Ectodermal cell (in vitro differentiated cells): ENCODE measurements around the gene PSMB11.
"Not testable (repeated sequence)": the region's sequence is repeated elsewhere in the genome, so short reads cannot be mapped to it uniquely, and the experiment has no call there.

Source experiments
- H3K27ac ChIP-seq: 2 replicates; pipeline ENCODE4 v1.7.0; 2013; ENCODE audit warnings: mild to moderate bottlenecking, low read depth, low read length; ENCODE audit not compliant: insufficient read depth, poor library complexity, severe bottlenecking
- H3K27me3 ChIP-seq: 2 replicates; pipeline ENCODE4 v1.7.0; 2013; ENCODE audit warnings: mild to moderate bottlenecking, low read length; ENCODE audit not compliant: insufficient read depth, control insufficient read depth, poor library complexity, severe bottlenecking
- H3K36me3 ChIP-seq: one replicate; pipeline ENCODE4 v1.7.0; 2013; ENCODE audit warnings: low read length; ENCODE audit not compliant: control insufficient read depth, insufficient read depth
- H3K4me1 ChIP-seq: one replicate; pipeline ENCODE4 v1.7.0; 2013; ENCODE audit warnings: low read length; ENCODE audit not compliant: control insufficient read depth, insufficient read depth
- H3K4me3 ChIP-seq: 2 replicates; pipeline ENCODE4 v1.7.0; 2013; ENCODE audit warnings: low read depth, low read length, control low read depth; ENCODE audit not compliant: insufficient read depth
- H3K9me3 ChIP-seq: 2 replicates; pipeline ENCODE4 v1.7.0; 2013; ENCODE audit warnings: mild to moderate bottlenecking, low read length, moderate library complexity; ENCODE audit not compliant: control insufficient read depth
- WGBS, 2 experiments: methylation state at CpG; one replicate each; pipeline ENCODE4 v1.1.7; 2013; ENCODE audit warnings: missing lambda C conversion rate in 2 of 2; 5-methylcytosine and 5-hydroxymethylcytosine counted together

PSMB11 gene

DNA sequence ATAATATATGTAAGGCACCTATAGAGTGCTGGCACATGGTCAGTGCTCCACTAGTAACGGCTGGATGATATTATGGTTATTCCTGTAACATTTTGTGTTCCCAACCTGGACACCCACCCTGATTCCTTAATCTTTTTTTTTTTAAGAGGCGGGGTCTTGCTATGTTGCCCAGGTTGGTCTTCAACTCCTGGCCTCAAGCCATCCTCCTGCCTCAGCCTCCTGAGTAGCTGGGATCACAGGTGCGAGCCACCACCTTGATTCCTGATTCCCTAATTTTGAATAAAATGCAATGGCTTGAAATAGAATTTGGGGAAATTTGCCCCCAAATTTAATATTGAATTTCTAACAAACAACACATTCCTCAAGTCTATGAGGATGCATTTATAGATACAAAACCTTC is 39.4 kb upstream of the PSMB11 start:
- Histone ChIP-seq H3K36me3 (no peaks in the 10 kb centered on the region), H3K4me1 (peaks cover 4% of the 10 kb centered on the region), H3K9me3 (no peaks in the 10 kb centered on the region), H3K27me3 (no peaks in the 10 kb centered on the region), H3K4me3 (no peak overlapping the region), H3K27ac (no peak overlapping the region)
- 91 to 98% methylated on average over 3 of the region's 3 CpGs for WGBS, 2 experiments

DNA sequence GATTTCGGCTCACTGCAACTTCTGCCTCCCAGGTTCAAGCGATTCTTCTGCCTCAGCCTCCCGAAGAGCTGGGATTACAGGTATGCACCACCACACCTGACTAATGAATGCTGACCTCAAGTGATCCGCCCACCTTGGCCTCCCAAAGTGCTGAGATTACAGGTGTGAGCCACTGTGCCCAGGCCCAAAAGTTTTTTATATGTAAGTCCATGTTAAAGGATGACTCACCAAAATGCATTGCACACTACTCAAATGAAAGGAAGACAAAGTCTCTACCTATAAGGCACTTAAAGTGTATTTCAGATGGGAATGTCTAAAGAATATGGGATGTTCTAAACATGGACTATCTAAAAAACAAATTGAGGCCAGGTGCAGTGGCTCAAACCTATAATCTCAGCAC is 37.7 kb upstream of the PSMB11 start:
- not testable (repeated sequence) for H3K27ac ChIP-seq, H3K4me3 ChIP-seq, H3K36me3 ChIP-seq, H3K27me3 ChIP-seq, H3K4me1 ChIP-seq, H3K9me3 ChIP-seq
- 94% methylated on average over 4 of the region's 4 CpGs for WGBS, 2 experiments

DNA sequence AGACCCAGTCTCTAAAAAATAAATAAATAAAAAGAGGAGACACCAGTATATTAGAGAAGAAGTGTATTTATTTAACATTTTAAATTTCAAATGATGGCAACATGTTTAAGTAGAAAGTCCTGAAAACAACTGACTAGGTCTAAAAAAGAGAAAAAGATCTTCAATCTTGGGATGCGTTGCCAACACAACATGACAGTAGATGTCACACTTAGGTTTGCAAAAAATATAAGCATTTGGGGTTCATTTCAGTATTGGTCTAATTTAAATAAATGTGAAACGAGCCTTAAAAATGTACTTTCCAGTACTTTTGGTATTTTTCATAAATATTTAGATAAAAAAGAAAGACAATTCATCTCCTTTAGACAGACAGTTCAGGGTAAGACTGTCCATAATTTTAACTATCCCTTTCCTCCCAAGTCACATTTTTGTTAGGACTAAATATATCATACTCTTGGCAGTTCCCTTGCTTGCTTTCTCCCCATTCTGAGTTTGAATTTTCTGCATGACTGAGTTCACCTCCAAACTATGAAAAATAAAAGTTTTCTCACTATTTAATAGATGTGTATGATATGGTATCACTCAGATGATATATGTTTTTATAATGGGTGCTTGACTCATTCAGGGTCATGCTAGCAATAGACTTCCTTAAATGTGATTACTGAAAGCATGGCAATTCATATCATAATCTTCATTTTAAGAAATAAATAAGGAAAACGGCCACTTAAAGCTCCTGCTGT is 36.4 kb upstream of the PSMB11 start:
- Histone ChIP-seq H3K9me3 (no peaks in the 10 kb centered on the region), H3K27me3 (no peaks in the 10 kb centered on the region), H3K4me3 (peak overlapping the region; percentile 49), H3K4me1 (peaks cover 4% of the 10 kb centered on the region), H3K36me3 (no peaks in the 10 kb centered on the region), H3K27ac (no peak overlapping the region)
- WGBS, 2 experiments = 87 to 91% methylated on average over 2 of the region's 3 CpGs

DNA sequence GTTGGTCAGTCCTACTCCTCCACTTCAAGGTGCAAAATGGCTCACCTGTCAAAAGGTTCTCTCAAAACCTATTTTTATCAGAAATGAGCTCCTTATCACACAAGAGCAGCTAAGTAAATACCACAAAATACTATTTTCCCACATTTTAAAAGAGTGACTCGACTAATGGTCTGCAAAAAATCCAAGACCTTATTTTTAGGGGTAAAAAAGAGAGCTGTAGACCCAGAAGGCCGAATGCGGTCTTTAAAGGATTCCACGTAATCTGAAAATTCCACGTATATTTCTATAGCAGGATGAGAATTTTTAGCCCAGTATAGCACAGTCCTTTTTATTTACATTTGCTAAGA is 35.9 kb upstream of the PSMB11 start:
- H3K4me3 ChIP-seq = peak overlapping the region; percentile 49
- peaks cover 4% of the 10 kb centered on the region for H3K4me1 ChIP-seq
- no peaks in the 10 kb centered on the region for H3K27me3 ChIP-seq
- WGBS, 2 experiments = 74 to 84% methylated on average over 5 of the region's 5 CpGs
- no peaks in the 10 kb centered on the region for H3K36me3 ChIP-seq
- H3K9me3 ChIP-seq = no peaks in the 10 kb centered on the region
- peak overlapping the region; percentile 91 for H3K27ac ChIP-seq

DNA sequence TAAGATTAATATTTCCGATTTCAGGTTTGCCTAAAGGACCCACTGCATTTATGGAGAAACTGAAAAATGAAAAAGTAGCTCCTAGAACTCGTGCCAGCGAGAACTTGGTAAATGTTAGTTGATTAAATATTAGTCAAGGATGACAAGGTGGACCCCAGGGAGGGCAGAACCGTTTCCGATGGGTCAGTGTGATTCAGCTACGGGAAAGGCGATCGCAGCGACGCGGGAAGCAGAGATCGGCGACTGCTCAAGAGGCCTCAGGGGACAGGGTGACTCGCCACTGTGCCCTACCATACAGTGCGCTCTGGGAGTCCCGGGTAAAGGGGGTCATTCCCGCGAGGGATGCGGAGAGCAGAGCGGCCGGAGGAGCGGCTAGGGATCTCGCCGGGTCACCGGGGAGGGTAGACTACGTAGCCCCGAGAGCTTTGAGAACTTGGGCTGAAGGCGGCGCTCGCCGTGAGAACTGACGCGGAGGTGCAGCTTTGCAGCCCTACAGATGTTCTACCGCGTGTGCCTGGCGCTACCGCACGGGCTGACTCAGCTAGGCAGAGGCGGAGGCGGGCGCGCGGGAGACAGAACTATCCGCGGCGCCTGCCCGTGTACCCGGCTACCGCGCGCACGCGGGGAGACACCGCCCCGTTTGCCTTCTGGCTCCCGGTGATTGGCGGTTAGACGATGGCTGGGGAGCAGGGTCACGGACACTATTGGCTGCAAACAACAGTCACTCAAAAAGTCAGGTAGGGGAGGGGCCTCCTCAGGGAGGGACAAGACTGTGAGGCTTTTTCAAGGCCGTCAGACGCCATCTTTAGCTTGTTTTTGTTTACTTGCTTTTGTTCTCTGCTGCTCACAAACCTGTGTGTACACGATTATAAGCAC is 35.2 kb upstream of the PSMB11 start:
- Histone ChIP-seq H3K9me3 (no peaks in the 10 kb centered on the region), H3K27me3 (no peaks in the 10 kb centered on the region), H3K4me3 (peak overlapping the region; percentile 49), H3K4me1 (peaks cover 4% of the 10 kb centered on the region), H3K36me3 (no peaks in the 10 kb centered on the region), H3K27ac (peak overlapping the region; percentile 91)
- 1% methylated on average over 62 of the region's 62 CpGs for WGBS, 2 experiments

DNA sequence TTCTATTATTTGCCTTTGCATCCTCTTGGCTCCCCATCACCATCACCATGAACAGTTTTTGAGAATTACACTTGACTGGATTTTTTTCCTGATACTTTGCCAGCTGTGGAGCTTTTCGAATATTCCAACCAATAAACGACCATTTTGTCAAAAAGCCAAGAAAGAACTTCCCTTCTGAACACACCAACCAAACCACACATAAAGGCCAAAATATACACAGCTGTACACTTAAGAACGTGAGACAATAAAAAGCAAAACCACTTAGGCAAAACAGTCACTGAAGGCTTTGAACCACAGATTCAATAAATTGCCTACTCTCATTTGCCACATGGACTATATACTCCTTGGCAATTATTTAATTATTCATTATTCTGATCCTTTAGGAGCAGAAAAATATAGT is 33.2 kb upstream of the PSMB11 start:
- no peaks in the 10 kb centered on the region for H3K9me3 ChIP-seq
- no peak overlapping the region for H3K4me3 ChIP-seq
- peaks cover 4% of the 10 kb centered on the region for H3K4me1 ChIP-seq
- H3K27me3 ChIP-seq = no peaks in the 10 kb centered on the region
- no peaks in the 10 kb centered on the region for H3K36me3 ChIP-seq
- H3K27ac ChIP-seq = no peak overlapping the region
- 94 to 96% methylated on average over 3 of the region's 3 CpGs for WGBS, 2 experiments

DNA sequence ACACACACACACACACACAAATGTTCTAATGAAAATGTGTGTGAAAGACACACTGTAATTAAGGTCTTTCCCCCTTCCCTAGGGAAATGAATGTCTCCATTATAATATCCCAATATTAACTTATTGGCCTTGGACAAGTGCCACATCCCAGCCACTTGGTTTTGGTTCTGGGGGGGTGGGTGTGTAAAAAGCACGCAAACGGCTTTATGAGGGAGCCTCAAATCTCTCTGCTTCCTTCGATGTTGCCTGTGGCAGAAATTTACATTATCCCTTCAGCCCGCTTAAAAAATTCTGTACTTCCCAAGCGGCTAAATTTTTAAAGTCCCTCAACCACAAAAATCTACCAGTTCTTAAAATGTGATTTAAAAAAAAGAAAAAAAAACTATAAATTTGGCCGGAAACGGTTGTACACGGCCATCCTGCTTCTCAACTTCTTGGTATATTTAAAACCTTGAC is 32.5 kb upstream of the PSMB11 start:
- Histone ChIP-seq H3K4me1 (peaks cover 4% of the 10 kb centered on the region), H3K9me3 (no peaks in the 10 kb centered on the region), H3K4me3 (peak overlapping the region; percentile 36), H3K27ac (no peak overlapping the region), H3K36me3 (no peaks in the 10 kb centered on the region), H3K27me3 (no peaks in the 10 kb centered on the region)
- 63 to 88% methylated on average over 5 to 8 of the region's 8 CpGs for WGBS, 2 experiments

DNA sequence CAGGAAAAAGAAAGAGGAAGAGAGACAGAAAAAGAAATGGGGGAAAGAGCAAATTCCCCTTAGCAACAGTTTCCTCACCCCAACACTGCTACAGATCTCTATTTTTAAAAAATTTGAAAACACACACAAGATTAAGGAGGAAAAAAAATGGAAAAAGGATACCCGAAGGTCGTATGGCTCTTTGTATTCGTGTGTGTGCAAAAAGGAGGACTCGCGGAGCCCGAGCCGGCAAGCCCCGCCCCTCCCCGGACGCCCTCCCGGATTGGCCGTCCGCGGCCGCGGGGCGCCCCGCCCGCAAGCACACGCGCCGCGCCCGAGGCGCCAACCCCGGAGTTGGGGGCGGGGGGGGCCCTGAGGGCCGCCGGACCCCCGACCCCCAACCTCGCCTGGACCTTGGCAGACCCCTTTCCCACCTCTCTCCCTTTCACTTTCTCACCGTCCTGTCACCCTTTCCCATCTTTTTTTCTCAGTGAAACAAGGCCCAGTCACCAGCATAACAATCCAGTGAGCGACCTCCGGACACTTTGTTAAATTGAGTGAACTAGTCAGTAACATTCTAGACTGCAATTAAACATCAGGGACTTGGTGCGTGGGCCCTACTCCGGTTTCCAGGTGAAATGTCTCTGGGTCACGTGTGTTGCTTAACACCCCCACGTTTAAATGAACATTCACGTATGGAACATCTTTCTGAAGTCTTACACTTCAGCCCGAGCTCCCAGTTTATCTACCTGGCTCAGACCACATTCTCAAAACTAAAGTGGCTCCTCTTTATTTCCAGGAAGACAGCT is 31.9 kb upstream of the PSMB11 start, which contains the start of gene C14orf93:
Gene C14orf93, minus strand, starts transcription at position 205 of the 788 bp plus-strand sequence. CDS start 11,120 bp downstream, outside the sequence.
- H3K27ac ChIP-seq = no peak within 1 kb of the TSS
- WGBS, 2 experiments = 11 to 12% methylated on average over 40 of the region's 40 CpGs
- H3K9me3 ChIP-seq = no peaks in the 10 kb centered on the region
- H3K27me3 ChIP-seq = no peaks in the 10 kb centered on the region
- H3K36me3 ChIP-seq = no peaks in the 10 kb centered on the region
- peaks cover 4% of the 10 kb centered on the region for H3K4me1 ChIP-seq
- H3K4me3 ChIP-seq = peak within 1 kb of the TSS; percentile 36

DNA sequence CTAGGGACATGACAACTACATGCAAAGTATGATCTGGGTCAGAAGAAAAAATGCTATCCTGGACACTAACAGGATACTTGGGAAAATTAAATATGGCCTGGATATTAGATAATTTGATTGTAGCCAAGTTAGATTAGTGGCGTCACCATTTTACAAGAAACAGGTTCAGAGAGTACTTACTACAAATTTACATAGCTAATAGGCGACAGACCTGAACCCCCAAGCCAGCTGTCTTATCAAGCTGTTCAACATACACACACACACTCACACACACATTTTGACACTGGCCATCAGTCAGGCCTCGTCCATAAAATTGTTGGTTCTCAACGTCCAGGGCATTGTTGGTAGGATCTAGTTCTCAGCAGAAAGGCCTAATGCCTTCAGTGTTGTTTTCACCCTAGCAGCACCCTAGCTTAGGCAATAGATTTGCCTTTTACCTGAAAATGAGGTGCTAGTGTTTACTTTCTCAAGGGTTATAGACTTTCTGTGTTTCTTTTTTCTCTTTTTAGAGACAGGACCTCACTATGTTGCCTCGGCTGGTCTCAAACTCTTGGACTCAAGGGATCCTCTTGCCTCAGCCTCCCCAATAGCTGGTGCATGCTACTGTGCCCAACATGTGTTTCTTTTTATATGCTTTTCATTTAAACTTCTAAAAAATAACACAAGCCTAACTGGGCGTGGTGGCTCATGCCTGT is 28.8 kb upstream of the PSMB11 start:
- no peak overlapping the region for H3K4me3 ChIP-seq
- no peak overlapping the region for H3K27ac ChIP-seq
- H3K27me3 ChIP-seq = no peaks in the 10 kb centered on the region
- H3K4me1 ChIP-seq = no peaks in the 10 kb centered on the region
- WGBS, 2 experiments = 89 to 90% methylated on average over 6 of the region's 6 CpGs
- no peaks in the 10 kb centered on the region for H3K9me3 ChIP-seq
- no peaks in the 10 kb centered on the region for H3K36me3 ChIP-seq
